SHP77 (cell line): ENCODE measurements around the gene LRRC45.
A peak's percentile ranks its signal among the peaks of the same experiment; 100 is the strongest.

Source experiments
- DNase-seq, 2 experiments: peaks; one replicate each; lab custom pipeline; 2025; lab: John Stamatoyannopoulos, UW

The LRRC45 gene

DNA sequence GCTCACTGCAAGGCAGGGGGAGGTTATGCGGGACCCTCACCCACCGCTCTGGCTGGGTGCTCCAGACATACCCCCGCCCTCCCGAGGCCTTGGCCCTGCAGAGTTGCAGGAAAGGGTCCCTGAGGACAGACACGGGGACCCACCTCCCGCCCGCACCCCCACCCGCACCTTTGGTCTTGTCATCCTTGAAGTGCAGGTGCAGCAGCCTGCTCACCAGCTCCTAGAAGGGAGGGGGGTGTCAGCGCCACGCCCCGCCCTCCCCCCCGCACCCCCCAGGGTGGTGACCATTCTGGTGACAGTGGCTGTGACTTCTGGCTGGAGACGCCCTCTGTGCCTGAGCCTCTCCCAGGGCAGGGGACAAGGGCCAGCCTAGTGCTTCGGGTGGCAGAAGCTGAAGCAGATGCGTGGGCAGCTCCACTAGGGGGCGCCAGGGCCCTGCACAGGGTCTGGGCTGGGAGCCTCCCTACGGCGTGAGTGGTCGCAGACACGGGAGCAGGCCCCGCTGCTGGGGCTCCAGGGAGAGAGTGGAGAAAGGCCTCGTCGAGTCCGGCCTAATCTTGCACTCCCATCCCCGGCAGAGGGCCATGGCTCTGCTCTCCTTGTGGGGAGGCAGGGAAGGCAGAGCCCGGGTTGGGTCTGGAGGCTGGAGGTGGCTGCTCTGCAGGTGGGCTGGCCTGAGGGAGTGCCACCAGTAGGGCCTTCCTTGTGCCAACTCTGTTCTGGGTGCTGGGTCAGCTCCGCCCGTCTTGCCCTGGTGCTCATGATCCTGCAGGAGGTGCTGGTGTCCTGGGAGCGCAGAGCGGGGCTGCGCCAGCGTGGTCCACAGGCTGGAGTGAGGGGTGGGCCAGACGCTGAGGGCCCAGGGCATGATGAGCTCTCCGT is 3.2 kb upstream of the LRRC45 start:
- peak; percentile 66 to 69 for DNase-seq

DNA sequence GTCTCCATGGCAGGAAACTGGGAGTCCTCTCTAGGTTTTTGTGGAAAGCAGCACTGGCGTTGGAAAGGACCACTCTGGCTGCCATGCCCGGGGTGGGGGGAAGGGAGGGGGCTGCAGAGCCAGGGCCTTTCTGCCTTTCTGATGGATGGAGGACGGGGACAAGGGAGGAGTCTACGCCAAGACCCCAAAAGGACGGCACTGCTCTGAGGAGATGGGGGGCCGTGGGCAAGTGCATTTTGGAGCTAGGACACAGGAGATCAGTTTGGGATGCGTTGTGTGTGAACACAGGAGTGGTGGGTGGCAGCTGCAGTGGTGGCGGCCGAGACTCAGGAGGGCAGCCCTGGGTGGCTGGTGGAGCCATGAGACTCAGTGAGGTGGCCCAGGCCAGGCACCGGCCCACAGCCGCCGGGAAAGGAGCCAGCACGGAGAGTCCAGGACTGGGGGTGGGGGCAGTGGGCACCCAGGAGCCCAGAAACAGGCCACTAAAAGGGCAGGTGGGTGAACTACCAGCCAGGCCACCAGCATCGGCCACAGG is 2.5 kb upstream of the LRRC45 start:
- DNase-seq = no peak

- peak; percentile 77 to 88 for DNase-seq
Measured at GRCh38 chr17:82021107-82021899, 1.8 kb upstream of the LRRC45 start.

DNA sequence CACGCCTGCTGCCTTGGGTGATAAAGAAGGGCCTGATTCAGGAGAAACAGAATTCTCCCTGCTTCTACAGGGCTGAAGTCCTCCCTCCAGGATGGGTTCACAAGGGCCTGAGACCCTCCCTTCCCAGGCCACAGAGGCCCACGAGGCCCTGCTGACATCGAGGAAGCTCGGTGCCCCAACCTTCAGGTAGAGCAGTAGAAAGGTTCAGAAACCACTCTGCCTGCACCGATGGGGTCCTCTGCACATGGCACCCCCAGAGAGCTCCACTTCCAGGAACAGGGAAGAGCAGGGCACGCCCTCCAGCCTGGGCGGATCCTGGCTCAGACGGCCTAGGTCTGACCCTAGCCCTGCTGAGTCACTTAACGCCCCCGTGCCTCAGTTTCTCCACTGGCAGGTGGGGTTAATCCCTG is 1.2 kb upstream of the LRRC45 start:
- no peak for DNase-seq

DNA sequence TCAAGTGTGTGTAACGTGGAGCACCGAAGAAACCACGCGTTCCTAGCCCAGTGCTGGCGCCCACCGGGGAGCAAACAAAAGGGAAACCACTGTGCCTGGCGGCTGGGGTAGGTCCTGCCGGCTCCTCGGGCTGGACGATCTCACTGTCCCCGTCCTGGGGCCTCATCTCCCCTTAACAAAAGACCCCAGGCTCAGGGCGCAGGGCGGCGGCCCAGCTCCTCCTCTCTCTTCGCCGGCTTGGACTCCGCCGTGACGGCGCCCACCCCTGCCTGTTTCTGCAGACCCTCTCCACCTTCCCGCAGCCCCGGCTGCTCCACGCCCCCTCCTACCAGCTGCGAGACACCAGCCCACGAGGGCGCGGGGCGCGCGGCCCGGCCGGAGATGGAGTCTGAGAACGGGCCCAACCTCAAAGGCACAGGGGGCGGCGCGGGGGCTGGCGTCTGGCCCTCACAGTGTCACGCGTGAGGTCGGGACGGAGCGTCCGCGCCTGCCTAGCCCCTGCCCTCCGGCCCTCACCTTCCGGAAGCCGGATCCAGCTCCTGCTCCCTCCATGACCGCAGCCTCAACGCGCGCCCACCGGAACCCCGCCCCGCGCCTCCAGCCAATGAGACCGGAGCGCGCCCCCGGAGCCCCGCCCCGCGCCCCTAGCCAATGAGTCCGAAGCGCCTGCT is 660 bp upstream of the LRRC45 start, which contains the start of gene CENPX:
Gene CENPX (minus strand): TSS at position 569 of the 671 bp plus-strand sequence. CDS start 17 bp downstream, at position 552.
- DNase-seq = peak in 1 of 2 experiments; percentile 29

GRCh38 chr17:82023447-82024241 is 539 bp downstream of the LRRC45 start:
- peak; percentile 14 to 30 for DNase-seq

DNA sequence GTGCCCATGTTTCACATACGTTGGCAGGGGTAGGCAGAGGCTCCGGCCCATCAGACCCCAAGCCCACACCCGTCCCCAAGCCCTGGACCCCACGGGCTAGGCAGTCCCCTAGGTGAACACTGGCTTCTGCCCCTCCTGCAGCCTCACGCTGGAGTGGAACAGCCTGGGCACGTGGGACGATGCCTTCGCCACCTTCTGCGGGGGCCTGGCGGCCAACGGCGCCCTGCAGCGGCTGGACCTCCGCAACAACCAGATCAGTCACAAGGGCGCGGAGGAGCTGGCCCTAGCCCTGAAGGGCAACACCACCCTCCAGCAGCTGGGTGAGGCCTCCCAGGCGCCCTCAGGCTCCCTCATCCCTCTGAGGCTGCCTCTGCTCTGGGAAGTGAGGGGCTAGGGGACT is 1.8 kb downstream of the LRRC45 start:
- no peak for DNase-seq

GRCh38 chr17:82025401-82026107 is 2.4 kb downstream of the LRRC45 start:
- no peak for DNase-seq

- no peak for DNase-seq
Measured at GRCh38 chr17:82028246-82028645, 5.1 kb downstream of the LRRC45 start.

DNA sequence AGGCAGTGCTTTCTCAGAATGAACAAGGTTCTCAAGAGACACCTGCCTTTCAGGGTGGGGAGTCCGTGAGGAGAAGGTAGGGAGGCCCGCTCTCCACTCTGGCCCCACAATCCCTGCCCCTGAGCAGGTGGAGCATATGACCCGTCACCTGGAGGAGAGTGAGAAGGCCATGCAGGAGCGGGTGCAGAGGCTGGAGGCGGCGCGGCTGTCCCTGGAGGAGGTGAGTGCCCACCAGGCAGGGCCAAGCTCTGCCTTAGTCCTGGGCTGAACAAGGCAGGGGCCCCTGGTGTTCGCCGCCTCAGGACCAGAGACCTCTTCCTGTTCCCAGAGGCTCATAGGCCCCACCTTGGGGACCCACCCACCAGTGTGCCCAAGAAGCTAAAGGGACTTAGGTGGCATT is 5.9 kb downstream of the LRRC45 start:
- DNase-seq = no peak

GRCh38 chr17:82029391-82029790 is 6.3 kb downstream of the LRRC45 start:
- DNase-seq = no peak

GRCh38 chr17:82029990-82030469 is 6.9 kb downstream of the LRRC45 start:
- peak; percentile 34 to 66 for DNase-seq

DNA sequence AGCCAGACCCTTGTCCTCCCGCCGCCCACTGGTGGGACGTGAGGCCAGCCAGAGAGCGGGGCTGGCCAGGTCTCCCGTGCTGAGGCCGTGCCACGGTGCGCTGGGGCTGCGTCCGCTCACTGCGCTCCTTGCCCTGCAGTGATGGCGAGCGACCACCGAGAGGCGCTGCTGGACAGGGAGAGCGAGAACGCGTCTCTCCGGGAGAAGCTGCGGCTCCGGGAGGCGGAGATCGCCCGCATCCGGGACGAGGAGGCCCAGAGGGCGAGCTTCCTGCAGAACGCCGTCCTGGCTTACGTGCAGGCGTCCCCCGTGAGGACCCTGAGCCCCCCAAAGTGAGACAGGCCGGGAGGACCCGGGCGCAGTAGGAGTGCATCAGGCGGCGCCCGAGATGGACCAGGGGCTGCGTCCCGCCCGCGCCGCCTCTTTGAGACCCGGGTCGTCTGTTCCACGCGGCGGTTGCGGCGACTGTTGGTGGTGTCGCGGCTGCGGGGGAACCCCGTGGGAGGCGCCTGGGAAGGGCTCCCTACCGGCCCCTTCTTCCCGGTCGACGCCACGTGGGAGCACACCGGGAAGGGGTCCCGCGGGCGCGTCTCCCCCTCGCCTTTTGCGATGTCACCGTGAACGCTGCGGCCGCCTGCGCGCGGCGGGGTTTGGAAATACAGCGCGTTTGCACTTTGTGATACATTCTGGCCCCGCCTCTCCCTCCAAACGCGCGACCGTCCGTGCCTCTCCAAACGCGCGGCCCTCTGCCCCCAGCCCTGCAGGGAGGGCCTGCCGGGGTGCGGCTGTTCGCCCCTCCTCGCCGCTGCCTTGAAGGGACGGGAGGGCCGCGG is 7.6 kb downstream of the LRRC45 start:
- DNase-seq = peak; percentile 75 to 87

DNA sequence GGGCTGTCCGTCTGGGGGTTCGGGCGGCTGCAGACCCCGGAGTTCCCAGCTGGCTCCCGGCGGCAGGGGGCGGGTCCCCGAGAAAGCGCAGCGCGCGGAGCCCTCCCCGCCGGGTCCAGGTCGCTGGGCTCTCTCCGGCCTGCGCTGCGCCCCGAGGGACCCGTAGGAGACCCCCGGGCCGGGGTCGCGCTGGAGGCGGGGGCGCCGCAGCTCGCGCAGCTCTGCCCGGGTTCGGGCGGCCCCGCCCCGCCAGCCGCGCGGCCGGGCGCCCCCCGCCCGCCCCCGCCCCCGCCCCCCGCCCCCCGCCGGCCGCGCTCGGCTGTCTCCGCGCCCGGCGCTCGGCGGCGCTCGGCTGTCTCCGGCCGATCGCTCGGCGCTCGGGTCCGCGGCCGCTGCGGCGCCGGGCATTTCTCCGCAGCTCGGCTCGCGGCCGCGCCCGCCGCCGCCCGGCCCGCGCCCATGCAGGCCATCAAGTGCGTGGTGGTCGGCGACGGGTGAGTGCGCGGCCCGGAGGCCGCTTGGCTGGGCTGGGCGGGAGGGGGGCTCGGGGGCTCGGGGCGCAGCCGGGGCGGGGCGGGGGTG is 8.3 kb downstream of the LRRC45 start, which contains the start of gene RAC3:
Gene RAC3 (plus strand): TSS at position 376 of the 582 bp plus-strand sequence. CDS start 84 bp downstream, at position 460.
- DNase-seq = peak in 1 of 2 experiments; percentile 39

GRCh38 chr17:82031885-82032627 is 9.0 kb downstream of the LRRC45 start:
- DNase-seq = peak in 1 of 2 experiments; percentile 31

GRCh38 chr17:82033359-82034085 is 10.4 kb downstream of the LRRC45 start:
- DNase-seq = no peak

GRCh38 chr17:82034371-82035011 is 11.4 kb downstream of the LRRC45 start:
- DNase-seq = no peak
